ENCODE data around the gene CCN5.
"Not testable (repeated sequence)": the region's sequence is repeated elsewhere in the genome, so short reads cannot be mapped to it uniquely, and the experiment has no call there.

Gene CCN5

DNA sequence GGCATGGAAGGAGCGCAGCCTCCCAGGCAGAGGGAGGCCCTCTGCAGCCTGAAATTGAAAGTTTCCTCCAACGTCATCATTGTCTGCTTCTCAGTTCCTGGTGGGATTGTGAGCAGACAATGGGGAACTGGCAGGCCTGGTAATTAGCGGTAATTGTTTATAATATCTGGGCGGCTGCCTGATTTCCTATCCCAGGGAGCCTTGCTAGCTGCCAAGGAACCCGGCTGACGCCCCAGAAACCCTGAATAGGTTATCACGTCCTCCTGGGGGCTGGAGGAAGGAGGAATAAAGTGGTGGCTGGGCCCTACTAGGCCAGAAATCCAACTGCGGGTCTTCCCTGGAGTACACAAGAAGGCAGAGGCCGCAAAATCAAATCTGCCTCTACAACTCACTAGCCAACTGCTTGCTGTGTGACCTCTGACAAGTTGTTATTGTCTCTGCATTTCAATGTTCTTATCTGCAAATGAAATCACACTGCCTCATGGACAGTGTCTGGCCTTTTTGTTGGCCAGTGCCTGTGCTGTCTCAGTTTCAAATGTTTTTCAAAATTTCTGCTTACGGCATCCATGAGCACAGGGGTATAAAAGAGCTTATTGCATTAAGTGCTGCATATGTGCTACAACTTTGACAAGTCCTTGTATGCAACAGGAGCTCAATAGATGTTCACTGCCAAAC is 47.4 kb downstream of the CCN5 start:
- DNase-seq = no peak

DNA sequence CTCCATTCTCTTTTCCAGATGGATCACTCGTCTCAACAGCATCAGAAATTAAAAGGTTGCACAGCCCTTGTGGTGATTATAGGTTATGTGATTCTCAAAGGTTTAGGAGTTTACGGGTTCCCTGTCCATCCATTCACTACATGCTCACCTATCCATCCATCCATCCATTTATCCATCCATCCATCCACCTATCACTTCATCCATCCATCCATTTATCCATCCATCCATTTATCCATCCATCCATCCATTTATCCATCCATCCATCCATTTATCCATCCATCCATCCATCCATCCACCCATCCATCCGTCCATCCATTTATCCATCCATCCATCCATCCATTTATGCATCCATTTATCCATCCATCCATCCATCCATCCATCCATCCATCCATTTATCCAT is 48.6 kb downstream of the CCN5 start:
- not testable (repeated sequence) for DNase-seq

DNA sequence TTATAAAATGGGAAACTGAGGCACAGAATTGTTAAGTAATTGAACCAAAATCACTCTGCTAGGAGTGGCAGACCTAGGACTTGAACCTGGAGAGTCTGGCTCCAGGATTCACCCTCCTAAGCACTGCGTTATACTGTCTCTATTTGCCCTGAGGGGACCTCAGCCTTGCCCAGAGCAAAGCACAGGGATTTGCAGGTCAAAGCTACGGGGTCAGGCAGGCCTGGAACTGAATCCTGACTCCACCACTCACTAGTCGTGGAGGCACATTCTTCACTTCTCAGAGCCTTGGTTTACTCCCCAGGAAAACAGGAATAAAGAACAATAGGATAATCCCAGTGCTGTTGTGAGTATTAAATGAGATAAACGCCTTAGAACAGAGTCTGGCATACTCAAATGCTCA is 49.9 kb downstream of the CCN5 start:
- no peak for DNase-seq

DNA sequence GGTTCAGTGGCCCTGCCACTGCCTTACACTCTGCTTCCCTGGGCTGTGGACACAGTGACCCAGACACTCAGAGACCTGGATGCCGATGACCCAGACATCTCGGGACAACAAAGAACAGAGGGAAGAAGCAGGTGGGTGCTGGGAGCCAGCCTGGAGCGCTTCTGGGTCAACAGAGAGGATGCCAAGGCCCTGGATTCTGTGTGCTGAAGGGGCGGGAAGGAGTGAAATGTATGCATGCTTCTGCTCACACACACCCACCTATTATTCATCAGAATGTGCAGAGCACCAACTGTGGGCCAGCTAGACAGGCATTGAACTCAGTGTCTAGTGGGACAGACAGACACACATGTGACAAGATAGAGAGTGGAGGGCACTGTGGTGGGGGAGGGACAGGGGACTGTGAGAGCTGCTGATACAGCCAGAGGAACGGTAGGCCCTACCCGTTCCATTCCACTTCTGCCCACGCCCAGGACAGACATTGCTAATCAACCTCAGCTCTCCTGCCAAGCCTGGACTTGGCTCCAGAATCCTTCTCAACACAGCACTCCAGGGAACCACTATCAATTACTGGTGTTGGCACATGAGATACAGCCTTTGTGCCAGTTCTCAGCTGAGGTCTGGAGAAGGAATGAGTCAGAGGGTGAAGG is 50.7 kb downstream of the CCN5 start:
- no peak for DNase-seq

DNA sequence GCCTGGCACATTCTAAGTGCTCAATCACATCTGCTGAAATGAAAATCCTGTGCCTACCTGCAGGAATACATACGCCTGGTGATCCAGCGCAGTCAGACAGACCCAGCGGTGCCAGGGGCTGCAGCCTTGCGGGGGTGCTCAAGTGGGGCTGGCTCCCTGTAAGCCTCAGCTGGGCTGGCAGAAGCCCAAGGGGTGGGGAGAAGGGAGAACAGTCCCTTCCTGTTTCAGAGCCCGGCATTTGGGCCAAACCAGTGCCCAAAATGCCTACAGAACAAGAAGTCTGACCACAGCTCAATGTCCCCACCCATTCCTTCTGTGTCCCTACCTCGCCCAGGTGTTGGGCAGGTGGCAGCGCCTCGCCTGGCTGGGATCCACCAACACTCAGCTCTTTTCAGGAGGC is 53.1 kb downstream of the CCN5 start:
- no peak for DNase-seq

DNA sequence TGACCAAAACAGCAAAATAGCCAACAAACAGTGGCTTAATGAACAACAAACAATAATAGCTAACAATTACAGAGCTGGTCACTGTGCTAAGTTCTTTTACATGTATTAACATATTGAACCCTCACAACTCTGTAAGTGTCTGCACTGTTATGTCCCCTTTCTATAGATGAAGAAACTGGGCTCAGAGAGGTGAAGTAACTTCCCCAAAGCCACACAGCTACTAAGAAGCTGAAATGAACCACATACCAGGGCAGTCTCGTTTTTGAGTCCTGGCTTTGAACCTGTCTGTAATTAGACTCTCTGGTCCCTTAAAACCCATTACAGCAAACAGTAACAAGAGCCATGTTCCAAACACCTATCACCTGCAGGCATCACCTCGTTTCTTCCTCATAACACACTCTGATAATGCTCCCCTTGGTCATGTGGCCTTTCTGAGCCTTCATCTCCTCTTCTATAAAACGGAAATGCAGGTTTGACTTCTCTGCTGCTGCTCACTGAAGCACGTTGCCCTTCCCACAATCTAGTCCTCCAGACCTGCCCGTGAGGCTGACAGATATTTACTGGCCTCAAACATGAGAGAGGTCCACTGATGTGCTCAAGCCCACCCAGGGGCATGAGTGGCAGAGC is 53.8 kb downstream of the CCN5 start:
- DNase-seq = no peak

DNA sequence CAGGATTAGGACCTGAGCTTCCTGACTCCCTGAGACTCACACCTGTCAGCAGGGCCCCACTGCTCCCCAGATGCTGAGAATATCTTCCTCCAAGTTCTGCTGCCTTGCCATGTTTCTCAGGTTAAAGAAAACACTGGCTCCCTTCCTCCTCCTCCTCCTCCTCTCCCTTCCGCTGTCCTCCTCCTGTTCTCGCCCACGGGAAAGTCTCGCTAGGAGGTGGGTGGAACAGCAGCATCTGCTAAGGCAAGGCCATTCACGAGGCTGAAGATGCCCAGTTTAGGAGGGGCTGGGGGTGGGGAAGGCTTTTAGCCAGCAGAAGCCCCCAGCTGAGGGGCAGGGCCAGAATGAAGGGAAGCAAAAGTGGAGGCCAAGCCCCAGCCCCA is 54.3 kb downstream of the CCN5 start:
- DNase-seq = no peak

DNA sequence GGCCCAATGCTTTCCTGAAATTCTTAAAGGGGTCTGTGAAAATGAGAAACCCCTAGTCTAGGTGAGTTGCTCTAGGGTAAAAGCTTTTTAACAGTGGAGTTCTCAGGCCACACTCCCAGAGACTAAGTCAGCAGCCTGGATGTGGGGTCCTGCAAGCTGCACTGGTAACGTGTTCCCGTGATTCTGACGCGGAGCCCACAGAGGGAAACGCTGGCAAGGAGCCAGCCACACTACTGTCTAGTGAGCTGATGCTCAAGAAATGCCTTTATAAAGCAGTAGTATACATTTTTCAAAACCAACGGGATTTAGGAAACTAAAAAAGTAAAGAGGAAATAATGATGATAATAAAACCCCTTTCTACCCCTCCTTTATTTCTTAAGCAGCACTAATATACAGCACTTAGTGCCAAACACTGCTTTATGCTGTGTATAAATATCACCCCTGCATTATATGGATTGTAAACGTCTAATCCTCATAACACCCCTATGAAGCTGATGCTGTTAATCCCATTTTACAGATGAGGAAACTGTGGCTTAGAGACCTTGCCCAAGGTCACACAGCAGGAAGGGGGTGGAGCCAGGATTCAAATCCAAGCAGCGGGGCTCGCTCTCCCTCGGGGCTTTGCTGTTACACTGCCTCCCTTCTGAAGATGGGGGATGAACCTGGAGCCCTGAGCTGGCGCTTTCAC is 55.5 kb downstream of the CCN5 start:
- no peak for DNase-seq

DNA sequence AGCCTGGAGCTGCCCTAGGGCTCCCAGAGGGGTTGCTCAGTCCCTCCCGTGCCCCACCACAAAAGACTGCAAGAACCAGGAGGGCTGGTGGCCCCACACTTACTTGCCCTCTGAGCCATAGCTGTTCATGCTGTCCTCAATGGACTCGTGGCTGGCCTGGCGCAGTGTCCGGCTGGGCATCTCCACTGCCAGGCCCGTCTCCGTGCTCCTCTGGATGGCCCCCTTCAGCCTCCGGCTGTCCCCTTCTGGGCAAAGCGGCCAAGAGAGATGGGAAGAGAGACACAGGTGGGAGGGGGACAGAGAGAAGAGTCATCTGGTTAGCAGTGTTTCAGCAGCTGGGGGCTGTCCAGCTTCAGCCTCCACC is 56.0 kb downstream of the CCN5 start:
- DNase-seq = no peak

DNA sequence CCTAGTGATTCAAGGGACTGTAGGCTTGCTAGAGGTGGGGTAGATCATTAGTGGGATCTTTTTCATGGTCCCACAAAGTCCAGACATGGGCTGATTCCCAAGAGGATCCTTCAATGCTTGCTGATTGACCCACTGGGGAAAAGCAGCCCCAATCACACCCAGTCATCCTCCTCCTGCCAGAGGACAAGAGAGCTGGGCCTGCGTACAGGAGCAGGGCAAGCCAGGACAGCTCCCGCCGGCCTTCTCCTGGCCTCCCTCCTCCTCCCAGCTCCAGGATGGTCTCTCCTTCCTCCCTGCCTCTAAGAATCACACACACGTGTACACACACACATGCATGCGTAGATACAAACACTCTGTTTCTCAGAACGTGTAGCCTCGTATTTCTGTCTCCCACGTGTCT is 57.5 kb downstream of the CCN5 start:
- DNase-seq = no peak

DNA sequence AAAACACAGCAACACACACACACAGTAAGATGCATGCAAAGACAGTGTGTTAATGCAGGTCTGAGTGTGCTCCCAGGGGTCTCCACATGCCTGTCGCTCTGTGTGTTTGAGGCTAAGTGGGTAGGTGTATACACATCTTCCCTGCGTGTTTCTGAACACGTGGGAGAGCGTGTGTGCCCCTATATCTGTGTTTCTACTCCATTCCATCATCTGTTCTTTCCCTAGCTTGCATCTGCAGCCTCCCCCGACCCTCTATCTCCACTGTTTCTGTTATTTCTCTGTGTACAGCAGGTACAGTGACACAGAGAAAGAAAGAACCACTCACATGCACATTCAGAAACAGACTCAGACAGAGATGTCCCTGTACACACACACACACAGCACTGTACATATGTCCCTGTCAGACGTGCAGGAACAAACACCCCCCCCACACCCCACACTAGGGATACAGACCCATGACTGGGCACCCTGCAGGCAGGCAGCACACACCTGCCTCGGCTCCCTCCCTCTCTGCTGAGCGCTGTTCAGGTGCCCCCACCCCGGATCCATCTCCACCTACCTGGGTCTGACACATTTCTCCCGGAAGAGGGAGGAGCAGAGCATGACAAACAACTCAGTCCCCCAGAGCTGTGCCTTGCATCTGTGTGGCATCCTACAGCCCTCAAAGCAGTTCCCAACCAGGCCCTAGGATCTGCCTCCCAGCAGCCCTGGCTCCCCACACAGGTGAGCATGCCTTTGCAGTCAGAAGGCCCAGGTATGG is 58.1 kb downstream of the CCN5 start:
- no peak for DNase-seq

DNA sequence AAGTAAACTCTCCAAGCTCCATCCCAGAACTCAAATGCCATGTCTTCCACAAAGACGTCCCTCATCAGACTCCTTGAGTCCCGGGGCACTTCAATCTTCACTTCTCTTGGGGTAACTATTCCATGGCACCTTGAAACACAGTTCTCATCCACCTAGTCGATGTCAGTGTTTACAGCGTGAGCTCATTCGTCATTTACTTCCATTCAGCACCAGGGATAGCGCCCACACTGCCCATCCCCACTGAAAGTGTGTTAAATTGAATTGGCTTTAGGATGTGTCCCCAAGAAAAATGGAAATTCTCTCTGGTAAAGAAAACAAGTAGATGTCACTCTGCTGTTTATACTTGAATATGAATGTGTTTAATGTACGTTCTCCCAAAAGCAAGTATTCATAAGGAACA is 61.8 kb downstream of the CCN5 start:
- no peak for DNase-seq
